ENCODE results near the gene RPGRIP1L. TPM values are rescaled to one million over a fixed set of nuclear protein-coding genes. Genes with fewer than 3 reads are reported as not detected.

RPGRIP1L gene
- total RNA-seq, 4 donors from 2014 or later = 1.9 to 3.4 (median 2.7) TPM

- TF ChIP-seq CTCF (IDR thresholded peaks at IDR 0.05; ENCODE audit: low read depth) = no peak
These were observed 37.9 kb upstream of the RPGRIP1L start for GRCh38 chr16:53741546-53741945.

GRCh38 chr16:53740933-53741531, 37.4 kb upstream of the RPGRIP1L start:
- no peak for TF ChIP-seq CTCF (IDR thresholded peaks at IDR 0.05; ENCODE audit: low read depth)

- no peak for TF ChIP-seq CTCF (IDR thresholded peaks at IDR 0.05; ENCODE audit: low read depth)
These were observed 36.8 kb upstream of the RPGRIP1L start for GRCh38 chr16:53740476-53740875.

GRCh38 chr16:53737552-53737951, 33.9 kb upstream of the RPGRIP1L start:
- no peak for TF ChIP-seq CTCF (IDR thresholded peaks at IDR 0.05; ENCODE audit: low read depth)

GRCh38 chr16:53736297-53736696, 32.6 kb upstream of the RPGRIP1L start:
- TF ChIP-seq CTCF (IDR thresholded peaks at IDR 0.05; ENCODE audit: low read depth) = no peak

- TF ChIP-seq CTCF (IDR thresholded peaks at IDR 0.05; ENCODE audit: low read depth) = no peak
These were observed 31.2 kb upstream of the RPGRIP1L start for GRCh38 chr16:53734908-53735307.

- TF ChIP-seq CTCF (IDR thresholded peaks at IDR 0.05; ENCODE audit: low read depth) = no peak
These were observed 28.8 kb upstream of the RPGRIP1L start for GRCh38 chr16:53732296-53732929.

Measured in subcutaneous adipose tissue (tissue), 4 donors.